Thymus (tissue), 11 donors: ENCODE results near the gene TMEM217. TPM values are rescaled to one million over a fixed set of nuclear protein-coding genes. Genes with fewer than 3 reads are reported as not detected.

Source experiments
- DNase-seq, 9 donors: peaks; one replicate each; pipeline ENCODE4 v3.0.0-alpha.2; 2013; ENCODE audit warnings: low spot score in 9 of 9, low read depth in 6 of 9, missing footprints in 1 of 9
- H3K27ac ChIP-seq, 2 donors: one replicate each; pipeline ENCODE4 v1.5.1; 2013; ENCODE audit warnings: control low read depth in 1 of 2, low read depth in 1 of 2, low read length in 1 of 2, mild to moderate bottlenecking in 1 of 2, moderate library complexity in 1 of 2
- H3K27me3 ChIP-seq, 2 donors: one replicate each; pipeline ENCODE4 v1.5.1; 2013; ENCODE audit warnings: low read length in 1 of 2; ENCODE audit not compliant: control insufficient read depth in 2 of 2, insufficient read depth in 1 of 2
- H3K36me3 ChIP-seq, 2 donors: one replicate each; pipeline ENCODE4 v1.5.1; 2013; ENCODE audit warnings: low read length in 1 of 2, mild to moderate bottlenecking in 1 of 2, moderate library complexity in 1 of 2; ENCODE audit not compliant: control insufficient read depth in 2 of 2, insufficient read depth in 2 of 2
- H3K4me1 ChIP-seq, 2 donors: one replicate each; pipeline ENCODE4 v1.5.1; 2013; ENCODE audit warnings: low read length in 2 of 2; ENCODE audit not compliant: control insufficient read depth in 2 of 2, insufficient read depth in 2 of 2
- H3K4me3 ChIP-seq, 2 donors: one replicate each; pipeline ENCODE4 v1.5.1; 2013; ENCODE audit warnings: low read length in 2 of 2, control low read depth in 1 of 2, mild to moderate bottlenecking in 1 of 2
- H3K9me3 ChIP-seq, 2 donors: one replicate each; pipeline ENCODE4 v1.5.1; 2013; ENCODE audit warnings: low read length in 1 of 2, mild to moderate bottlenecking in 1 of 2; ENCODE audit not compliant: control insufficient read depth in 2 of 2, insufficient read depth in 1 of 2
- whole genome bisulfite sequencing: extraction: QIAGEN DNeasy Blood & Tissue Kit; methylation state at CpG from one replicate; pipeline ENCODE4 v1.1.7; 2013; 5-methylcytosine and 5-hydroxymethylcytosine counted together
- polyA plus RNA-seq: library from polyadenylated mRNA; stranded (reverse); fragments of 200-250 nt; gene quantifications from one replicate; pipeline ENCODE4 v1.2.3, GENCODE V29; 2013
- total RNA-seq: library from RNA; stranded (reverse); fragments of 120-200 nt; gene quantifications from one replicate; pipeline ENCODE4 v1.2.4, GENCODE V29; 2013
- donor health status: healthy.

Gene TMEM217
- total and polyA plus RNA-seq, 2 donors = 2.4 to 4.0 TPM

GRCh38 chr6:37171201-37171969 is 86.6 kb downstream of the TMEM217 start:
- peak overlapping the region; percentile 87 to 91 for H3K27ac ChIP-seq
- peaks cover 0 to 7% of the 10 kb centered on the region in 2 donors for H3K27me3 ChIP-seq
- H3K4me1 ChIP-seq = peaks cover 19 to 53% of the 10 kb centered on the region in 2 donors
- peak overlapping the region; percentile 70 to 82 for H3K4me3 ChIP-seq
- peaks cover 10 to 41% of the 10 kb centered on the region in 2 donors for H3K36me3 ChIP-seq
- WGBS = under 1% methylated on average over 45 of the region's 45 CpGs
- no peaks in the 10 kb centered on the region for H3K9me3 ChIP-seq
- DNase-seq = peak in 6 of 9 donors; percentile 34 to 72 (median 48)

- peaks cover 0 to 7% of the 10 kb centered on the region in 2 donors for H3K27me3 ChIP-seq
- under 1% methylated on average over 92 of the region's 92 CpGs for WGBS
- DNase-seq = peak in 5 of 9 donors; percentile 23 to 72 (median 47)
- peak overlapping the region; percentile 70 to 82 for H3K4me3 ChIP-seq
- H3K9me3 ChIP-seq = no peaks in the 10 kb centered on the region
- peaks cover 19 to 50% of the 10 kb centered on the region in 2 donors for H3K4me1 ChIP-seq
- peak overlapping the region; percentile 87 to 91 for H3K27ac ChIP-seq
- peaks cover 10 to 36% of the 10 kb centered on the region in 2 donors for H3K36me3 ChIP-seq
Measured at GRCh38 chr6:37170273-37171200, 87.4 kb downstream of the TMEM217 start.

DNA sequence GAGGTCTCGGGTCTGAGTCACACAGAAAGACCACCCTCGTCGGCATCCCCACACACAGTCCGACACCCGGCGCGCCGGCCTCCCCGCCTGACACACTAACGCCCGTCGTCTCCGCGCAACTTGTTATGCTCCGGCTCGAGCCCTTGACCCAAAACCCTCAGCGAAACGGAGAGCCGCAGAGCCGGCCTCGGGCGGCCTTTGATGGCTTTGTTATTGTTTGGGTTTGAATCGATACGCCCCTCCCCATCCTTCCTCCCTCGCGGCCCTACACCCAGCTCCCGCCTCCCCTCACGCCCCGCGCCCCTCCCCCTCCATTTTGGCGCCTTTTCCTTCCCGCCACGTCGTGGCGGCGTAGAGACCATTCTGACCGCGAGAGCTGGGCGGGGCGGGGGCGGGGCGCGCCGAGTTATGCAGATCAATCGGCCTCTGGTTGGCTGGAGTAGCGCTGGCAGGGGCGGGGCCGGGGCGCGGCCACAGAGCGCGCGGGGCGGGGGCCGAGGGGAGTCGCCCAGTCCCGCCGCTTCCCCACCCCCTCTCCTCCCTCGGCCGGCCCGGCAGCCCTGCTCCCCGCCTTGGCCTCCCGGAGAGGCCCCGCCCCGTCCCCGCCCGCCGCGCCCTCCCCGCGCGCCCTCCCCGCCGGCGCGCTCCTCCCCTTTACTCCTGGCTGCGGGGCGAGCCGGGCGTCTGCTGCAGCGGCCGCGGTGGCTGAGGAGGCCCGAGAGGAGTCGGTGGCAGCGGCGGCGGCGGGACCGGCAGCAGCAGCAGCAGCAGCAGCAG is 88.3 kb downstream of the TMEM217 start, which contains the start of gene PIM1:
Gene PIM1 (plus strand): TSS at position 657 of the 777 bp plus-strand sequence. CDS start 424 bp downstream, outside the sequence.
- Histone ChIP-seq H3K4me3 (peak within 1 kb of the TSS; percentile 70 to 82), H3K4me1 (peaks cover 19 to 42% of the 10 kb centered on the region in 2 donors), H3K36me3 (peaks cover 7 to 27% of the 10 kb centered on the region in 2 donors), H3K27ac (peak within 1 kb of the TSS; percentile 87 to 91), H3K9me3 (no peaks in the 10 kb centered on the region), H3K27me3 (peaks cover 0 to 7% of the 10 kb centered on the region in 2 donors)
- under 1% methylated on average over 90 of the region's 90 CpGs for WGBS
- DNase-seq = peak; percentile 74 to 98 (median 94)

DNA sequence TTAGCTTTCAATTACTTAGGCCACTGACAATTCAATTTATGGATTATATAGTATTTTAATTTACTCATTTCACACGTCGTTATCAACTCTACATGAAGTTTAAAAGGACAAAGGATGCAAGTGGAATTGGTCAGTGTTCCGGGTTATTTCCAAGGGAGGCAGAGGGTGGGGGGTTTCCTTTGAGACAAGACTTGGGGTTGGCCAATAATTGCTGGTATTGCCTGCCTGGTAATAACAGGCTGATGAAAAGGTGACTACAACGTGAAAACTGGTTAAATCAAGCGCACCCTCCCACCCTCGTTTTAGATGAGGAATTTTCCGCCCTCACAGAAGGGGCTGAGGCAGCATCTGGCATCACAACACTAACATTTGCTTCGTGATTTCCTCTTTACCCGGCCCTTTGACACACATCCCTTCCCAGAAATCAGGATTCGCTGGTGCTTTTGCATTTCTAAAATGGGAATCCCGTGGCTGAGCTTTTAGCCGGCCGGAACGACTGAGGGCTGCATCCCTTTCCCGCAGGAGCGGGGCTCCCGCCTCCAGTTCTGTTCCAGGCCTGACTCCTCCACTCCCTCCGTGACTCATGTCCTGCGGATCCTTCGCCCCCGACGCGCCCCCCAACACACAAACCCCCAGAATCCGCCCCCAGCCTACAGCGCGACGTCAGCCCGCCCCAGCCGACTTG is 89.0 kb downstream of the TMEM217 start:
- H3K27me3 ChIP-seq = peaks cover 0 to 7% of the 10 kb centered on the region in 2 donors
- peak overlapping the region; percentile 67 to 82 for H3K4me3 ChIP-seq
- H3K4me1 ChIP-seq = peaks cover 19 to 35% of the 10 kb centered on the region in 2 donors
- 7% methylated on average over 29 of the region's 29 CpGs for whole genome bisulfite sequencing
- H3K9me3 ChIP-seq = no peaks in the 10 kb centered on the region
- H3K36me3 ChIP-seq = peaks cover under 1 to 20% of the 10 kb centered on the region in 2 donors
- peak overlapping the region; percentile 82 to 83 for H3K27ac ChIP-seq
- peak in 2 of 9 donors; percentile 35 to 67 for DNase-seq

DNA sequence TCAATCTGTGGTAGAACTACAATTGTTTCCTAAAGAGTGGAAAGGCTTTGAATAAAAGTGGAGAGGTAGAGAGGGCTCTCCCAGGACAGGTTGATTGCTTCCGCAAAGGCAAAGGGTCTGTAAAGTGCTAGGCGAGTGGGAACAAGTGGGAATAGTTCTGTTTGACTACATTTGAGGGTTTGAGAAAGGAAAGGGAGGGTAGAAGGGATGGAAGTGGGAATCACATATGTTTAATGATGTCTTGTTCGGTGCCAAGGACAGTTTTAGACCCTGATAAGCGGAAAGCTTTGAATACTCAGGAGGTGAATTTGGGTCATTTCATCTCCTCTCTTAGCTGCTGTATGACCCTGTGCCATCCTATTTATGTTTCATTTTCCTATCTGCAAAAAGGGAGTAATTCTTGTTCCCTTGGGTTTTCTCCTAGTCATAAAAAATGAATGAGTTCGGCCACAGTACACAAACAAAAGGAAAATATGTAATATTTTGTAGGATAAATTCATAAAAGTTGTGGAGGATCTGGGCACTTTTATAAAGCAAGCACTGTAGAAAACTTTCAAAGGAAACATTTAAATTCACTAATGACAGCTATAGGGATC is 89.7 kb downstream of the TMEM217 start:
- H3K36me3 ChIP-seq = peaks cover 0 to 13% of the 10 kb centered on the region in 2 donors
- no peaks in the 10 kb centered on the region for H3K9me3 ChIP-seq
- no peak for DNase-seq
- no peak overlapping the region for H3K27ac ChIP-seq
- H3K27me3 ChIP-seq = peaks cover 0 to 7% of the 10 kb centered on the region in 2 donors
- H3K4me1 ChIP-seq = peaks cover 13 to 28% of the 10 kb centered on the region in 2 donors
- whole genome bisulfite sequencing = 97% methylated on average over 5 of the region's 5 CpGs
- H3K4me3 ChIP-seq = no peak overlapping the region

DNA sequence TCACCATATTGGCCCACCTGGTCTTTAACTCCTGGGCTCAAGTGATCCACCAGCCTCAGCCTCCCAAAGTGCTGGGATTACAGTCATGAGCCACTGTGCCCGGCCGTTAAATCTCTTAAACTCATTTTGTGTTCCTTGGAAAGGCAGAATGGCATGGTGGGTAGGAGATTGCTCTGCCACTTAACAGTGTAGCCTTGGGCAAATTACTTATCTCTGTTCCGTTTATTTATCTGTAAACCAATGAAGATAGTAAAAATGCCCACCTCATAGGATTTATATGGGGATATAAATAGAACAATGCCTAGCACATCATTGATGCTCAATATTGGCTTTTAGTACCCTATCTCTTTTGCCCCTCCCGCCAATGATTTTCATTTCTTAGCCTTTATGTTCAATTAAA is 95.2 kb downstream of the TMEM217 start:
- H3K9me3 ChIP-seq = no peaks in the 10 kb centered on the region
- 97% methylated on average over 4 of the region's 4 CpGs for WGBS
- no peak overlapping the region for H3K27ac ChIP-seq
- H3K4me3 ChIP-seq = no peak overlapping the region
- no peaks in the 10 kb centered on the region for H3K27me3 ChIP-seq
- H3K36me3 ChIP-seq = no peaks in the 10 kb centered on the region
- H3K4me1 ChIP-seq = peaks cover 0 to 3% of the 10 kb centered on the region in 2 donors
- DNase-seq = no peak
